Activated CD4-positive, alpha-beta memory T cell treated with anti-CD3 and anti-CD28 coated beads, Interleukin-2, amount 10 ng/mL, durations not matched to agents 7 days and 5 days (primary cell): ENCODE data around the gene XYLT1. TPM values are rescaled to one million over a fixed set of nuclear protein-coding genes. Genes with fewer than 3 reads are reported as not detected.
"Not testable (repeated sequence)": the region's sequence is repeated elsewhere in the genome, so short reads cannot be mapped to it uniquely, and the experiment has no call there.

Experiments used
- CTCF ChIA-PET: fragments of 350-600 bp; sonication (Branson Sonifier 250); formaldehyde crosslinking; loops from one replicate; lab custom pipeline; 2021; ENCODE audit warnings: antibody characterized with exemption, inconsistent platforms; lab: Charles Lee
- POLR2A ChIA-PET: fragments of 350-600 bp; sonication (Branson Sonifier 250); formaldehyde crosslinking; loops from one replicate; lab custom pipeline; 2021; ENCODE audit warnings: antibody characterized with exemption; lab: Charles Lee
- DNase-seq: peaks from one replicate; pipeline ENCODE4 v3.0.0-alpha.2; 2020
- H3K27ac Mint-ChIP-seq: one replicate; pipeline ENCODE4 v1.8.0; 2021; ENCODE audit warnings: mild to moderate bottlenecking, mixed read lengths
- H3K27me3 Mint-ChIP-seq: one replicate; pipeline ENCODE4 v1.8.0; 2021; ENCODE audit warnings: mixed read lengths
- H3K36me3 Mint-ChIP-seq: one replicate; pipeline ENCODE4 v1.8.0; 2021; ENCODE audit warnings: low read depth, mixed read lengths
- H3K4me1 Mint-ChIP-seq: one replicate; pipeline ENCODE4 v1.8.0; 2021; ENCODE audit warnings: mixed read lengths
- H3K4me3 Mint-ChIP-seq: one replicate; pipeline ENCODE4 v1.8.0; 2021; ENCODE audit warnings: mild to moderate bottlenecking, mixed read lengths
- H3K9me3 Mint-ChIP-seq: one replicate; pipeline ENCODE4 v1.8.0; 2021; ENCODE audit warnings: mixed read lengths
- total RNA-seq, 2 experiments: library from RNA; stranded (reverse); gene quantifications; one replicate each; pipeline ENCODE4 v1.2.3, GENCODE V29; 2021

XYLT1 gene
- total RNA-seq, 2 experiments from 2014 or later, result 30.2 to 34.9 TPM

DNA sequence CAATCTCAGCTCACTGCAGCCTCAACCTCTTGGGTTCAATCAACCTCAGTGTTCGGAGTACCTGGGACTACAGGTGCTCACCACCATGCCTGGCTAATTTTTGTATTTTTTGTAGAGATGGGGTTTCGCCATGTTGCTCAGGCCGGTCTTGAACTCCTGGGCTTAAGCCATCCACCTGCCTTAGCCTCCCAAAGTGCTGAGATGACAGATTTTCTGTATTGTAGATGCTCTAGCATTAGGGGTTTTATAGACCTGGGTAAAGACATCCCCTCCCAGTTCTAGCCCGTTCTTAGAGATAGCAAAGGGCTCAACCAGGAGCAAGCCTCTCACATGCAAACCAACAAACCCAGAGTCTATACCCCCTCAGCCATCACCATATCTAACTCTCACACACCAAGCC lies 57.3 kb downstream of the XYLT1 start:
- H3K27me3 Mint-ChIP-seq, result no peaks in the 10 kb centered on the region
- H3K4me3 Mint-ChIP-seq, result no peak overlapping the region
- H3K9me3 Mint-ChIP-seq, result no peaks in the 10 kb centered on the region
- ChIA-PET CTCF (interaction anchor here (0.6 kb wide), 1 partner anchor 1604 kb away, joined by 3 read pairs; no protein-coding TSS in a partner anchor), POLR2A (no interaction called here)
- H3K36me3 Mint-ChIP-seq, result peaks cover 20% of the 10 kb centered on the region
- H3K27ac Mint-ChIP-seq, result no peak overlapping the region
- H3K4me1 Mint-ChIP-seq, result peaks cover 50% of the 10 kb centered on the region
- DNase-seq, result no peak

DNA sequence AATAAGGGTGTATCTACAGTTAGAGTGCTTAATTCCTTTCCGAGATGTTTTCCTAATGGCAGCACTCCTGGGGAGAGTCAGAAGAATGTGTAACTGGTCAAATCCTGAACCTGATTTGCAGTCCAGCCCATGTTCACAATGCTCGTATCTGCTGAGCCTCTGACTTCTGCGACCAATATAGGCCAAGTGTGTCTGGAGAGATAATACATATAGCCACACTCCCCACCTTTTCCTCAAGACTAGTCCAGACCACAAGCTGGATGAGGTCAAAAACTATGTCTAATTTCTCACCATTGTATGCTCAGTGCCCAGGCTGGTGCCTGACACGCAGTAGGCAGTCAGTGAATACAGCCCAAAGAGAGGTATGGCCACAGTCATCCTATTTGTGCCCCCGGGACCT lies 58.0 kb downstream of the XYLT1 start:
- ChIA-PET POLR2A (no interaction called here), CTCF (no interaction called here)
- Mint-ChIP-seq H3K9me3 (no peaks in the 10 kb centered on the region), H3K27ac (no peak overlapping the region), H3K27me3 (no peaks in the 10 kb centered on the region), H3K4me1 (peaks cover 47% of the 10 kb centered on the region), H3K36me3 (peaks cover 17% of the 10 kb centered on the region), H3K4me3 (no peak overlapping the region)
- no peak for DNase-seq

DNA sequence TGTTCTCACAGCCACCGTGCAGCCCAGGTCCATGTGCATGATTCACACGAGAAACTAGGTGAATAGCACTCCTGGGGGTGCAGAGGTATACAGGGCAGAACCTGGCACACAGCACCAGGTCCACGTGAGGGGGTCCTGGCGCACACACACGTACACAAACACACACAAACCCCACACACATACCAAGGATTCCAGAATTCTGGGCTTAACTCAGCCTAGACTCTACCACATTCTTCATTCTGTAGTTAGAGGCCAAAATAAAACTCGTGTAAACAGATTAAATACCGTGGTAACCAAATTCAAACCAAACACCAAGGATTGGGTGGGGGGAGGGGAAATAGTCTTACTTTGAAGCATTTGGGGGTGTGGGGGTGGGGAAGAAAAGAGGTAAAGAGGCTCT lies 58.5 kb downstream of the XYLT1 start:
- POLR2A ChIA-PET, result no interaction called here
- Mint-ChIP-seq H3K9me3 (no peaks in the 10 kb centered on the region), H3K4me1 (peaks cover 42% of the 10 kb centered on the region), H3K27ac (no peak overlapping the region), H3K4me3 (no peak overlapping the region), H3K27me3 (no peaks in the 10 kb centered on the region), H3K36me3 (peaks cover 15% of the 10 kb centered on the region)
- DNase-seq, result no peak
- CTCF ChIA-PET, result no interaction called here

DNA sequence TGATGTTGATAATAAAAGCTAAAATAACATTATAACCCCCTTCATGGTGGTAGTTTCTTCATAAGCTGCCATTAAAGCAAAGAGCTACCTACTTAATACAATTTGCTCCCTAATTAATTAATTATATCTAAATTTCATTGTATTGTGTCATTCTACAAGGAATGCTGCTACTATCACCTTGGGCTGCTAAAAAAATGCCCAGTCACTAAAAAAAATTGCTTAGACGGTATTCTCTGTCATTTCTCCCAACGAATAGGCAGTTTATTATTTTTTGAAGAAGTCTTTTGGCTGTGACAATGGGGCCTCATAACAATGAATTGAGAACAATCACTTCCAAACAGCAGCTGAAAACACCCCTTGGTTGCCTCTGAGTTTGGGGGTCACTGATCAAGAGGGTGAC lies 59.5 kb downstream of the XYLT1 start:
- Mint-ChIP-seq H3K4me3 (no peak overlapping the region), H3K36me3 (peaks cover 15% of the 10 kb centered on the region), H3K9me3 (no peaks in the 10 kb centered on the region), H3K27ac (no peak overlapping the region), H3K27me3 (no peaks in the 10 kb centered on the region), H3K4me1 (peaks cover 32% of the 10 kb centered on the region)
- no peak for DNase-seq
- ChIA-PET POLR2A (no interaction called here), CTCF (no interaction called here)

DNA sequence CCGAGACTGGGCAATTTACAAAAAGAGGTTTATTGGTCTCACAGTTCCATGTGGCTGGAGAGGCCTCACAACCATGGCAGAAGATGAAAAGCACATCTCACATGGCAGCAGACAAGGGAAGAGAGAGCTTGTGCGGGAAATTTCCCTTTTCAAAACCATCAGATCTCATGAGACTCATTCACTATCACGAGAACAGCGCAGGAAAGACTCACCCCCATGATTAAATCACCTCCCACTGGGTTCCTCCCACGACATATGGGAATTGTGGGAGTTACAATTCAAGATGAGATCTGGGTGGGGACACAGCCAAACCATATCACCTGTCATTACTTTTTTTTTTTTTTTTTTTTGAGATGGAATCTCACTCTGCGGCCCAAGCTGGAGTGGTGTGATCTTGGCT lies 60.4 kb downstream of the XYLT1 start:
- H3K27me3 Mint-ChIP-seq, DNase-seq, H3K27ac Mint-ChIP-seq, CTCF ChIA-PET, H3K4me3 Mint-ChIP-seq, H3K9me3 Mint-ChIP-seq: not testable (repeated sequence)
- peaks cover 15% of the 10 kb centered on the region for H3K36me3 Mint-ChIP-seq
- H3K4me1 Mint-ChIP-seq, result peaks cover 23% of the 10 kb centered on the region
- POLR2A ChIA-PET, result interaction anchor here (1.0 kb wide), 1 partner anchor 39 kb away, joined by 3 read pairs; no protein-coding TSS in a partner anchor

DNA sequence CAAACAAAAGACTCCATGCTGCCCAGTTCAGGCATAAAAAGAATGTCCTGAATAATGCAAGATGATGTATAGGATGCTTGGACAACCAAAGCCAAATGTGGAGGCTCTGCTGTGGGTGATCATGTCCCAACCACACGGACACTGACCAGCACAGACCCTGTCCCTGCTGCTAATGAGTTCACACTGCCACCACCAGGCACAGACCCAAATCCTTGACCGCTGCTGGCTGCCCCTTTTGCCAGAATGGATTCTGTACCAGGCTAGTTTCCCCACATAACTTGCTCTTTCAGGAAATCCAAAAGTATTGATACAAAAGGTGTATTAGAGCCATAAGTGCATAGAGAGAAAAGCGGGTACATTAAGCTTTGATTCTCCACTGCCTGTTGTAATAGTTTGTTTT lies 60.9 kb downstream of the XYLT1 start:
- Mint-ChIP-seq H3K27me3 (no peaks in the 10 kb centered on the region), H3K4me3 (no peak overlapping the region), H3K36me3 (peaks cover 15% of the 10 kb centered on the region), H3K4me1 (peaks cover 20% of the 10 kb centered on the region), H3K27ac (no peak overlapping the region), H3K9me3 (no peaks in the 10 kb centered on the region)
- POLR2A ChIA-PET, result interaction anchor here (1.0 kb wide), 1 partner anchor 40 kb away, joined by 3 read pairs; no protein-coding TSS in a partner anchor
- CTCF ChIA-PET, result no interaction called here
- no peak for DNase-seq

DNA sequence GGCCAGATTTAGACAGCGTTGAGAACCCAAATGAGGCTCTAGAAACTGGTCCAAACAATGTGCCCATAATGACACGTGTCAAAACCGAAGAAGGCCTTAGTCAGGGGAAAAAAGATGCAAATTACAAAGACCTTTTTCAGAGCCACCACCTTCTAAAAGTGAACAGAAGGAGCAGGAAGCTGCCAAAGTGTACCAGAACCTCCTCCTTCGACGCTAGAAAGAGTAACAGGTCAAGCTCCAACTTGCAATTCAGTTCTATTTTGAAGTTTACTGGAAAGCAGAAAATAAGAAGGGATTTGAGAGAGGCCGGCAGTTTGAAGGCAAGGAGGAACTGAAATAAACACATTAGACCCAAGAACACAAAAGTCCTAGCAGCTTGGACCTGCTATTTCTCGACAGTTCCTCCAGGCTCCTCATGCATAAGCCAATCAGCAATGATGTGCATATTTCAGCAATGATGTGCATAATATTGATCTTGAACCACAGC lies 61.8 kb downstream of the XYLT1 start:
- no peak for DNase-seq
- no peaks in the 10 kb centered on the region for H3K9me3 Mint-ChIP-seq
- H3K27me3 Mint-ChIP-seq, result no peaks in the 10 kb centered on the region
- ChIA-PET POLR2A (no interaction called here), CTCF (no interaction called here)
- peaks cover 11% of the 10 kb centered on the region for H3K36me3 Mint-ChIP-seq
- no peak overlapping the region for H3K27ac Mint-ChIP-seq
- peaks cover 11% of the 10 kb centered on the region for H3K4me1 Mint-ChIP-seq
- no peak overlapping the region for H3K4me3 Mint-ChIP-seq

DNA sequence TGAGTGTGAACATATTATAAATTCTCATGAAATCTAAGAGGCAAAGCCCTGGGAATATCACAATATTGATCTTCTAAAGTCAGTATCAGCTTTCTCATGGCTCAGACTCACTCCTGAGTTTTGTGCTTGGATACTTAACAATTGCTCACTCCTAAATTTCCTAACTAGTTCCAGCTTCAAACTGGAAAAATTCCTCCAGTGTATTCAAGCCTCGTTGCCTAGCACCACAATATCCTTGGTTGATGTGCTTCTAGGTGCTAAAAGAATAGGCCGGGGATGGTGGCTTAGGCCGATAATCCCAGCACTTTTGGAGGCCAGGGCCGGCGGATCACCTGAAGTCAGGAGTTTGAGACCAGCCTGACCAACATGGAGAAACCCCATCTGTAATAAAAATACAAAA lies 62.5 kb downstream of the XYLT1 start:
- H3K9me3 Mint-ChIP-seq, result no peaks in the 10 kb centered on the region
- H3K36me3 Mint-ChIP-seq, result peaks cover 12% of the 10 kb centered on the region
- no peaks in the 10 kb centered on the region for H3K27me3 Mint-ChIP-seq
- CTCF ChIA-PET, result no interaction called here
- peaks cover 7% of the 10 kb centered on the region for H3K4me1 Mint-ChIP-seq
- no peak overlapping the region for H3K4me3 Mint-ChIP-seq
- no peak overlapping the region for H3K27ac Mint-ChIP-seq
- POLR2A ChIA-PET, result no interaction called here
- no peak for DNase-seq

DNA sequence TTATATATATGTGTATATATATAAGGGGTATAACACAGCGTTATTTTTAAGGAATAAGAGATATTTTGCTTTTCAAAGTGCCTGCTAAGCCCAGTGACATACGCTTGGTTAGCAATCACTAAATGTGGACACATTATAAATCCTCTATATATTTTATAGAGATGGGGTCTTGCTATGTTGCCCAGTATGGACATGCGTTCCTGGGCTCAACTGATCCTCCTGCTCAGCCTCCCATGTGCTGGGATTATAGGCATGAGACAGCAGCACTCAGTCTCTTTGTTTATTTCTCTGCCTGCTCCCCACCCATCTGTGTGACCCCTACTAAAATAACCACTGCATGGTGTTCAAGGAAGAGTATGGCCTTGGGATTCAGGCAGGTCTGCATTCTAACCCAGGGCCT lies 63.4 kb downstream of the XYLT1 start:
- CTCF ChIA-PET, result no interaction called here
- H3K27me3 Mint-ChIP-seq, result no peaks in the 10 kb centered on the region
- peaks cover 12% of the 10 kb centered on the region for H3K36me3 Mint-ChIP-seq
- no peak for DNase-seq
- H3K4me3 Mint-ChIP-seq, result no peak overlapping the region
- POLR2A ChIA-PET, result no interaction called here
- no peak overlapping the region for H3K27ac Mint-ChIP-seq
- H3K9me3 Mint-ChIP-seq, result no peaks in the 10 kb centered on the region
- H3K4me1 Mint-ChIP-seq, result peaks cover 4% of the 10 kb centered on the region

DNA sequence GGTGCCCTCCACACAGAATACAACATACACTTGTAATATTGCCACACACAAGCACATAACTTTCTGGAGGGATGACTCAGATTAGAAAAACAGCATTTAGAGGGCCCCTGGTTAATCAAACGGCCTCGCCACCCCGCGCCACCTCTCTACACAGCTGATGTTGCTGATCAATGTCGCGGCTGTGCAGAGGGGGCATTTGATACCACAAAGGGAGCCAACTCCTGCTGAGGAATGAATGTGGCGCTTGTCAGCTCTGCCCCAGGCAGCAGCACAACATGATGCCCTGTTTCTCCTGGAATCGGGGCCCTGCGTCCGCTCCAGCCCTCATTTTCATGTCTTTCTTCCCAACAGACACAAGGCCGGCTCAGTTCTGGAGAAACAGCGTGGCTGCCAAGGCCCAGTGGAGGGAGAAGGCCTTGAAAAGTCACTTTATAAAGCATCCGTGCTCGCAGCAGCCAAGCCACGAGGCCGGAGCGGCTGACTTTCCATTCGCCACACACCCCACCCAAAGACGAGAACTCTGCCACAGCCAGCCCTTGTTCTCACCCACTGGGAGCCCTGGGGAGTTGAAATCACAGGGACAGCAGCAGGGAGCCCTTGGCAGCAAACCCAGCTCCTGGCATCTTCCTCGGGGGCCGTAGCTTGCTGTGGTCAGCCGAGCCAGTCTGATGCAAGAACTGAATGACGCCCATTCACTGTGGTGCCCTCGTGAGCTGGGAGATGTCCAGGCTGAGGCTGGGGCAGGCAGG lies 65.6 kb downstream of the XYLT1 start:
- Mint-ChIP-seq H3K27me3 (no peaks in the 10 kb centered on the region), H3K9me3 (no peaks in the 10 kb centered on the region), H3K36me3 (peaks cover 6% of the 10 kb centered on the region), H3K27ac (no peak overlapping the region), H3K4me1 (peaks cover 9% of the 10 kb centered on the region), H3K4me3 (no peak overlapping the region)
- no peak for DNase-seq
- CTCF ChIA-PET, result no interaction called here
- POLR2A ChIA-PET, result no interaction called here

DNA sequence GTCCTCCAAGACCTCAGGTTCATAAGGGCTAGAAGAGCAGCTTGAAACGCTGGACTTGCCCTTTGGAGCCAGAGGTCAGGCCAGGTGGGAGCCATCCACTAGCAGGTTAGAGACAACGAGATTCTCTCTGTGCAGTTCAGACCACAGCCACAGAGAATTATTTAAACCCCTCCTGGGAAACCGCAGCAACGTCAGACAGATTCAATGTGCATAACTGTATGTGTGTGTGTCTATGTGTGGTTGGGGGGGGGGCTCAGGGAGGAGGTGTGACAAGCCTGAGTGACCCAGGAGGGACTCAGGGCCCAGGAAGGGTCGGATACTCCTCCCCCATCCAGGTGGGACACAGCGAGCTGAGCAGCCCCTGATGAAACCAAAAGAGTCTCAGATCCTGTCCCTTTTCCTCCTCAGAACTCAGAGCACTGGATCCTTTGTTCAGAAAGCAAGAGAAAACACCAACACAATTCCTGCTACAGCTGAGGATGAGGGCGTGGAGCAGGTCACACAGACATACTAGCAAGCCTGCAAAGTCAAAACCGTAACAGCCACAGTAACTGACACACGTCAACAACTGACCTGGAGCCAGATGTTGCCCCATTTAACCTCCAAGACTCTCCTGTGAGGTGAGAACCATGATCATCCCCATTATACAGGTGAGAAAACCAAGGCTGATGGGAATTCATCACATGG lies 66.8 kb downstream of the XYLT1 start:
- H3K4me3 Mint-ChIP-seq, result no peak overlapping the region
- no peaks in the 10 kb centered on the region for H3K9me3 Mint-ChIP-seq
- no peaks in the 10 kb centered on the region for H3K27me3 Mint-ChIP-seq
- CTCF ChIA-PET, result no interaction called here
- POLR2A ChIA-PET, result no interaction called here
- no peak overlapping the region for H3K27ac Mint-ChIP-seq
- peaks cover 8% of the 10 kb centered on the region for H3K4me1 Mint-ChIP-seq
- peaks cover 3% of the 10 kb centered on the region for H3K36me3 Mint-ChIP-seq
- DNase-seq, result no peak

DNA sequence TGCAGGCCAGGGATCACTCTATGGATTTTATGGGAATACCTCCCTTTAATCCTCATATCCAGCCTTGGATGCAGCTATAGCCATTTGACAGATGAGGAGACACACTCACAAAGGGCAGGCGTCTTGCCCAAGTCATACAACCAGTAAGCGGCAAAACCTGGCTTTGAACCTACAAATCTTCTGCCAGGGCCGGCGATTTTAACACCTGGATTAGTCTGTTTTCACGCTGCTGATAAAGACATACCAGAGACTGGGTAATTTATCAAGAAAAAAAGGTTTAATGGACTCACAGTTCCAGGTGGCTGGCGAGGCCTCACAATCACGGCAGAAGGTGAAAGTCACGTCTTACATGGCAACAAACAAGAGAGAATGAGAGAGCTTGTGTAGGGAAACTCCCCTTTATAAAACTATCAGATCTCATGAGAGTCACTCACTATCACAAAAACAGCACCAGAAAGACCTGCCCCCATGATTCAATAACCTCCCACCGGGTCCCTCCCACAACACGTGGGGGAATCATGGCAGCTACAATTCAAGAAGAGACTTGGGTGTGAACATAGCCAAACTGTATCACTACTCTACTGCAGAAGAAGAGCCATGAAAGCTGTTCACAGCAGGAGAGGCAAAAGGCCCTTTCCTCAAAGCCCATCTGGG lies 67.5 kb downstream of the XYLT1 start:
- Mint-ChIP-seq H3K27ac (no peak overlapping the region), H3K27me3 (no peaks in the 10 kb centered on the region), H3K4me1 (peaks cover 9% of the 10 kb centered on the region), H3K9me3 (no peaks in the 10 kb centered on the region), H3K4me3 (no peak overlapping the region), H3K36me3 (peaks cover 3% of the 10 kb centered on the region)
- DNase-seq, result no peak
- ChIA-PET CTCF (no interaction called here), POLR2A (interaction anchor here (0.7 to 1.0 kb wide), 2 partner anchors 33 to 285 kb away, joined by 3 to 4 read pairs; no protein-coding TSS in a partner anchor)

DNA sequence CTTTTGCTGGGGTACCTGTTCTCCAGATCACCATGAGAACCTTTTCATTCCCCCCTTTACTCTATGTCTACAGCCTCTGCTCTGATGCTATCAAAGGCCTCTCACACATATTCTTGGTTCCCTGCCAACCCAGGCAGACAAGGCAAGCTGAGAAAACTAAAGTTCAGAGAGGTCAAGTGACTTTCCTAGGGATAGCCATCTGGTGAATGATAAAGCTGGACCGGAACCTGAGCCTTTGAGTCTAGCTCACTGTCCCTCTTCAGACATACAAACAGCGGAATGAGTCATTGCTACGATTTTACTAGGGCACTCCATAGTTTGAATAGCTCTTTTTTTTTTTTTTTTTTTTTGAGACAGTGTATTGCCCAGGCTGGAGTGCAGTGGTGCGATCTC lies 73.3 kb downstream of the XYLT1 start:
- POLR2A ChIA-PET, result interaction anchor here (1.0 to 1.6 kb wide), 2 partner anchors 19 to 28 kb away, joined by 3 to 6 read pairs; no protein-coding TSS in a partner anchor

More for the DNA sequence above, 73.3 kb downstream of the XYLT1 start:
- Mint-ChIP-seq H3K27me3 (no peaks in the 10 kb centered on the region), H3K9me3 (peaks cover 3% of the 10 kb centered on the region), H3K36me3 (peaks cover 7% of the 10 kb centered on the region), H3K4me1 (peaks cover 34% of the 10 kb centered on the region), H3K27ac (no peak overlapping the region), H3K4me3 (no peak overlapping the region)
- no peak for DNase-seq
- CTCF ChIA-PET, result interaction anchor here (1.0 kb wide), 1 partner anchor 78 kb away, joined by 4 read pairs; no protein-coding TSS in a partner anchor
